ENCODE data around the gene RBM15B. TPM values are rescaled to one million over a fixed set of nuclear protein-coding genes. Genes with fewer than 3 reads are reported as not detected.
A peak's percentile ranks its signal among the peaks of the same experiment; 100 is the strongest.

Gene RBM15B
- total RNA-seq, 4 donors from 2014 or later = 23.1 to 34.6 (median 27.4) TPM

DNA sequence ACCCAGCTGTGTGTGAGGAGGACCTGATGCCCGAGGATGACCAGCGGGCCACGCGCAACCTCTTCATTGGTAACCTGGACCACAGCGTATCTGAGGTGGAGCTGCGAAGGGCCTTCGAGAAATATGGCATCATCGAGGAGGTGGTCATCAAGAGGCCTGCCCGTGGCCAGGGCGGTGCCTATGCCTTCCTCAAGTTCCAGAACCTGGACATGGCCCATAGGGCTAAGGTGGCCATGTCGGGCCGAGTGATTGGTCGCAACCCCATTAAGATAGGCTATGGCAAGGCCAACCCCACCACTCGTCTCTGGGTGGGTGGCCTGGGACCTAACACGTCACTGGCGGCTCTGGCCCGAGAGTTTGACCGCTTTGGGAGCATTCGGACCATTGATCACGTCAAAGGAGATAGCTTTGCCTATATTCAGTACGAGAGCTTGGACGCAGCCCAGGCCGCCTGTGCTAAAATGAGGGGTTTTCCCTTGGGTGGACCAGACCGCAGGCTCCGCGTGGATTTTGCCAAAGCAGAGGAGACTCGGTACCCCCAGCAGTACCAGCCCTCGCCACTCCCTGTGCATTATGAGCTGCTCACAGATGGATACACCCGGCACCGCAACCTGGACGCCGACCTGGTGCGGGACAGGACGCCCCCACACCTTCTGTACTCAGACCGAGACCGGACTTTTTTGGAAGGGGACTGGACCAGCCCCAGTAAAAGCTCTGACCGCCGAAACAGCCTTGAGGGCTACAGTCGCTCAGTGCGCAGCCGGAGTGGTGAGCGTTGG lies 1.5 kb downstream of the RBM15B start:
- no peak for TF ChIP-seq POLR2A (IDR thresholded peaks at IDR 0.05)
- TF ChIP-seq, protein P1, sequence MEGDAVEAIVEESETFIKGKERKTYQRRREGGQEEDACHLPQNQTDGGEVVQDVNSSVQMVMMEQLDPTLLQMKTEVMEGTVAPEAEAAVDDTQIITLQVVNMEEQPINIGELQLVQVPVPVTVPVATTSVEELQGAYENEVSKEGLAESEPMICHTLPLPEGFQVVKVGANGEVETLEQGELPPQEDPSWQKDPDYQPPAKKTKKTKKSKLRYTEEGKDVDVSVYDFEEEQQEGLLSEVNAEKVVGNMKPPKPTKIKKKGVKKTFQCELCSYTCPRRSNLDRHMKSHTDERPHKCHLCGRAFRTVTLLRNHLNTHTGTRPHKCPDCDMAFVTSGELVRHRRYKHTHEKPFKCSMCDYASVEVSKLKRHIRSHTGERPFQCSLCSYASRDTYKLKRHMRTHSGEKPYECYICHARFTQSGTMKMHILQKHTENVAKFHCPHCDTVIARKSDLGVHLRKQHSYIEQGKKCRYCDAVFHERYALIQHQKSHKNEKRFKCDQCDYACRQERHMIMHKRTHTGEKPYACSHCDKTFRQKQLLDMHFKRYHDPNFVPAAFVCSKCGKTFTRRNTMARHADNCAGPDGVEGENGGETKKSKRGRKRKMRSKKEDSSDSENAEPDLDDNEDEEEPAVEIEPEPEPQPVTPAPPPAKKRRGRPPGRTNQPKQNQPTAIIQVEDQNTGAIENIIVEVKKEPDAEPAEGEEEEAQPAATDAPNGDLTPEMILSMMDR (IDR thresholded peaks at IDR 0.05) = no peak
- Histone ChIP-seq H3K4me1 (peaks cover 0 to 66% (median 20%) of the 10 kb centered on the region in 4 donors), H3K27me3 (no peaks in the 10 kb centered on the region), H3K9me3 (no peaks in the 10 kb centered on the region), H3K27ac (peak overlapping the region in 3 of 4 donors; percentile 94 to 95 (median 94)), H3K4me3 (peak overlapping the region; percentile 54 to 95 (median 86)), H3K36me3 (peaks cover 0 to 64% (median 0%) of the 10 kb centered on the region in 3 donors)
- peak in 1 of 3 donors; percentile 45 for DNase-seq

DNA sequence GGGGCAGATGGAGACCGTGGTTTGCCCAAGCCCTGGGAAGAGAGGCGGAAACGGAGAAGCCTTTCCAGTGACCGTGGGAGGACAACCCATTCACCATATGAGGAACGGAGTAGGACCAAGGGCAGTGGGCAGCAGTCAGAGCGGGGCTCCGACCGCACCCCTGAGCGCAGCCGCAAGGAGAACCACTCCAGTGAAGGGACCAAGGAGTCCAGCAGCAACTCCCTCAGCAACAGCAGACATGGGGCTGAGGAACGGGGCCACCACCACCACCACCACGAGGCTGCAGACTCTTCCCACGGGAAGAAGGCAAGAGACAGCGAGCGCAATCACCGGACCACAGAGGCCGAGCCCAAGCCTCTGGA lies 2.0 kb downstream of the RBM15B start:
- Histone ChIP-seq H3K9me3 (no peaks in the 10 kb centered on the region), H3K4me1 (peaks cover 0 to 63% (median 20%) of the 10 kb centered on the region in 4 donors), H3K27me3 (no peaks in the 10 kb centered on the region), H3K4me3 (peak overlapping the region in 1 of 4 donors; percentile 95), H3K36me3 (peaks cover 0 to 66% (median 0%) of the 10 kb centered on the region in 3 donors), H3K27ac (no peak overlapping the region)
- TF ChIP-seq POLR2A (IDR thresholded peaks at IDR 0.05) = no peak
- TF ChIP-seq, protein P1 (IDR thresholded peaks at IDR 0.05) = no peak
- no peak for DNase-seq

DNA sequence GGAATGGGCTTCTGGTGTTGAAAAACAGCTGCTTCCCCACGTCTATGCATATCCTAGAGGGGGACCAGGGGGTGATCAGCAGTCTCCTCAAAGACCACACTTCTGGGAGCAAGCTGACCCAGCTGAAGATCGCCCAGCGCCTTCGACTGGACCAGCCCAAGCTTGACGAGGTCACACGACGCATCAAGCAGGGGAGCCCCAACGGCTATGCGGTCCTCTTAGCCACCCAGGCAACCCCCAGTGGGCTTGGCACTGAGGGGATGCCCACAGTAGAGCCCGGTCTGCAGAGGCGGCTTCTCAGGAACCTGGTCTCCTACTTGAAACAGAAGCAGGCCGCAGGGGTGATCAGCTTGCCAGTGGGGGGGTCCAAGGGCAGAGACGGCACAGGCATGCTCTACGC lies 2.5 kb downstream of the RBM15B start:
- Histone ChIP-seq H3K9me3 (no peaks in the 10 kb centered on the region), H3K4me3 (no peak overlapping the region), H3K36me3 (peaks cover 0 to 66% (median 0%) of the 10 kb centered on the region in 3 donors), H3K27ac (no peak overlapping the region), H3K27me3 (no peaks in the 10 kb centered on the region), H3K4me1 (peaks cover 0 to 63% (median 20%) of the 10 kb centered on the region in 4 donors)
- no peak for TF ChIP-seq POLR2A (IDR thresholded peaks at IDR 0.05)
- TF ChIP-seq, protein P1 (IDR thresholded peaks at IDR 0.05) = no peak
- peak in 1 of 3 donors; percentile 43 for DNase-seq

DNA sequence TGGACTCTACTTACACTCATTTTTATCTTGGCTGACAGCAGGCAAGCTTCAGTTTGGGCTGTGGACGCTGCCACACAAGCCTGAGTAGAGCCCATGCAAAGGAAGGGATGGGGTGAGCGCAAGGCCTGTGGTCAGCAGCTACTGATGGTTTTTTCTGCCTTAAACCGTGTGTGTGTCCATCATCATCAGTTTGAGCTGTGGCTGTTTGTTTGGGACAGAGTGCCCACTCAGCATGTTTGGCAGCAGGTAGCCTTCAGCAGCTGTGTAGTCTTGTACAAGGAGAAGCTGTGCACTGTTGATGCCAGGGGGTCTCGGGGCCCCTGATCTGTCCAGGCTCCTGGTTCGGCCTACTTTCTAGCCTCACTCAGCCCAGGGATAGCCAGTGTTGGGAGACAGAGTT lies 3.5 kb downstream of the RBM15B start:
- TF ChIP-seq POLR2A (IDR thresholded peaks at IDR 0.05) = no peak
- TF ChIP-seq, protein P1 (IDR thresholded peaks at IDR 0.05) = no peak

DNA sequence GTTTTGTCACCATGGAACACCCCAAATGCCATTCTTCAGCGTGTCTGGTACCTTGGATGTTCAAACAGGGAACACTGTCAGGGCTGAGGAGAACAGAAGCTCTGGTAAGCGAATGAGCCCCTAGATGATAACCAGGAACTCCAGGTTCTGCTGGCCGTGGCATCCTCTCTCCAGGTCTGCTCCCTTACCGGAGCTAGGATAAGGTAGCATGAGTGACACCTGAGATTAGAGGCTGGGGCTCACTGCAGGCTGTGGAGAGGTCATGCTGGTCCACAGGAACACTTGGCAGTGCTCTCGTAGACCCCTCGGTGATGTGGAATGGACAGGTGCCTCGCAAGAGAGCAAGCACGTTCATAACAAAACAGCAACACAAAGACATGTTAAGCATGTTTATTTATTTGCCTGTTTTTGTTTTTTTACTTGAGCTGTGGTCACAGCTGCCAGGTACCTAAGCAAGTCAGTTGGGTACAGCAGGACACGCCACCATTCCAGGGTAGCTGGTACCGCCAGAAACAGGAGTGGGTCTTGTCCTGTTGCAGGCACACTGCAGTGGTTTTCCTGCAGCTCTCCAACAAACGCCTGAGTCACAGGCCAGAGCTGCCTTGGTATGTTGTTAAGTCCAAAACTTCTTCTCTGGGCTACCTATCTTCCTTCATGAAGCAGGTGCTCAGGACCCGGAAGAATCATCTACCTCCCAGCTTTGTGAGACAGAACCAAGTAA lies 4.6 kb downstream of the RBM15B start:
- TF ChIP-seq, protein P1 (IDR thresholded peaks at IDR 0.05) = no peak
- TF ChIP-seq POLR2A (IDR thresholded peaks at IDR 0.05) = no peak
- Histone ChIP-seq H3K27ac (no peak overlapping the region), H3K27me3 (no peaks in the 10 kb centered on the region), H3K36me3 (peaks cover 0 to 74% (median 0%) of the 10 kb centered on the region in 3 donors), H3K9me3 (no peaks in the 10 kb centered on the region), H3K4me1 (peaks cover 0 to 46% (median 16%) of the 10 kb centered on the region in 4 donors), H3K4me3 (no peak overlapping the region)
- peak in 1 of 3 donors; percentile 34 for DNase-seq

More for the DNA sequence above, 3.5 kb downstream of the RBM15B start:
- no peak overlapping the region for H3K27ac ChIP-seq
- H3K4me3 ChIP-seq = no peak overlapping the region
- DNase-seq = peak in 1 of 3 donors; percentile 42
- no peaks in the 10 kb centered on the region for H3K27me3 ChIP-seq
- no peaks in the 10 kb centered on the region for H3K9me3 ChIP-seq
- H3K4me1 ChIP-seq = peaks cover 0 to 57% (median 20%) of the 10 kb centered on the region in 4 donors
- H3K36me3 ChIP-seq = peaks cover 0 to 67% (median 0%) of the 10 kb centered on the region in 3 donors
